NOMO-1 treated with dmso at 0.1 percent for 144 hours (cell line): ENCODE data around the gene CD40.
"Not testable (repeated sequence)": the region's sequence is repeated elsewhere in the genome, so short reads cannot be mapped to it uniquely, and the experiment has no call there.

Experiments
- DNase-seq: peaks from one replicate; lab custom pipeline; 2025; ENCODE audit not compliant: unreplicated experiment; lab: John Stamatoyannopoulos, UW

CD40 gene

GRCh38 chr20:46117704-46118467 lies at the start of gene CD40:
Gene CD40, plus strand, starts transcription at chr20:46118314. Its CDS starts 30 bp downstream, at chr20:46118344.
- no peak for DNase-seq

GRCh38 chr20:46070215-46070900 lies 47.8 kb upstream of the CD40 start:
- DNase-seq, result no peak

- DNase-seq, result no peak
Observed at GRCh38 chr20:46071573-46071972, 46.5 kb upstream of the CD40 start.

DNA sequence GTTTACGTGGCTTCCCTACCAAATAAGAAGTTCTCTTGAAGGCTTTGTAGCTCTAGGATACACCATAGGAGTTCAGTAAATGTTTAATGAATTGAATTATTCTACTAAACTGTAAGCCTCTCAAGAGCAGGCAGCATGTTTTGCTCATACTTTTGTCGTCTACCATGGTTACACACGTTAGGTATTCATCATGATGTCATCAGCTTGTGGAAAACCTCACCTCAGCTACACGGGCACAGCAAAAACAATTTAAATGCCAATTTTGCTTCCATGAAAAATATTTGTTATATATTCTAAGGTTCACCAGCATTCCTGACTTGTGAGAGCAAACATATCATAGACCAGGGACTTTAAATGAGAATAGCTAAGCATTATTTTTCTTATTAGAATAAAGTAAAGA lies 45.1 kb upstream of the CD40 start:
- DNase-seq, result no peak

DNA sequence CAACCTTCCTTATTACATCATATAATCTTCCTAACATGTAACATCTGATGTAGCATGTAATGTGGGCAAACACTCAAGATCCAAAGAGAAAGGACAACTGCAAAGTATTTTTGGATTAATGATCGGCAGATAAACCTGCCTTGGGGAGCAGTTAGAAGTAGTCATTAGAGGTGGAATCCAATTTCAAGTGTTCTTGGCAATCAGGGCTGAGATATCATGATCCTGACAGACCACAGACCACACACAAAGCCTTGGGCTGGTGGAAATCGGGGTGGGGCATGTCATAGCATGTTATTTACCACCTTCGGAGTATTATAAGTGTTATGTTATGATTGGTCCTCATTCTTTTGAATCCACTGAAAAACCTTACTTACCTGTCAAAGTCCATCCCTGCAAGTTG lies 44.7 kb upstream of the CD40 start:
- no peak for DNase-seq

- DNase-seq, result no peak
Observed at GRCh38 chr20:46074006-46074405, 44.1 kb upstream of the CD40 start.

DNA sequence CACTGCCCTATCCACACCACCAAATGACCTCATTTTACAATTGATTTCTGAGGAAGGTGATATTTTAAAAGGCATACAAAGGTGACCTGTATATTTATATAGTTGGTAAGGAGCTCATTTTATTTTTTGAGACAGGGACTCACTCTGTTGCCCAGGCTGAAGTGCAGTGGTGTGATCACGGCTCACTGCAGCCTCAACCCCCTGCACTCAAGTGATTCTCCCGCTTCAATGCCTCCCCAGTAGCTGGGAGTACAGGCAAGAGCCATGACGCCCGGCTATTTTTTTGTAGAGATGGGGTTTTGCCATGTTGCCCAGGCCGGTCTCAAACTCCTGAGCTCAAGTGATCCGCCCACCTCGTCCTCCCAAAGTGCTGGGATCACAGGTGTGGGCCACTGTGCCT lies 41.3 kb upstream of the CD40 start:
- no peak for DNase-seq

DNA sequence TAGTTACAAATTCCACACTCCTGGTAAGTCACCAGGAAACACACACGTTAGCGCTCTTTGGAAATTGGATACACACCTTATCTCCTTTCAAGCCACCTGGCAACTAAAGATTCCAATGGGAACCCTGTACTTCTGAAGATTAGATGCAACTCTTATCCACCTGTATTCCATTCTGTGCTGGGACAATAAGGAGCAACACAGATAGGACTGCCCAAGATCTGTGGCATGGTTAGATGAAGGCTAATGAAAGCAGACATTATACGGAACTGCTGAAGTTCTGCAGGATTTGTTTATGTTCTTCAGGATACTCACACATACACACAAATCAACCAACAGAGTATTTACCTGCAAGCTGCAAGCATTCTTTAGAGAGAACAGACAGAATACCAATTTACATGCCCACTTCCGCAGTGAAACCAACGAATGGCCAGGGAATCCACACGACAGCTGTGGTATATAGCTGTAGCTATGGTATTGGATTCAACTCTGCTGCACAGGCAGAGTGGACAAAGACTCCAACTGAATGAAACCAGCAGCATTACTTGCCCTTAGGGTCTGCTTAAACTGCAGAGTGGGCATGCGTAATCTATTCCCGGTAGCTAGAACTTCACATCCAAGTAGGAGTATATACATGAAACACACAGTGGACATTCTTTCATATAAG lies 40.3 kb upstream of the CD40 start:
- no peak for DNase-seq

DNA sequence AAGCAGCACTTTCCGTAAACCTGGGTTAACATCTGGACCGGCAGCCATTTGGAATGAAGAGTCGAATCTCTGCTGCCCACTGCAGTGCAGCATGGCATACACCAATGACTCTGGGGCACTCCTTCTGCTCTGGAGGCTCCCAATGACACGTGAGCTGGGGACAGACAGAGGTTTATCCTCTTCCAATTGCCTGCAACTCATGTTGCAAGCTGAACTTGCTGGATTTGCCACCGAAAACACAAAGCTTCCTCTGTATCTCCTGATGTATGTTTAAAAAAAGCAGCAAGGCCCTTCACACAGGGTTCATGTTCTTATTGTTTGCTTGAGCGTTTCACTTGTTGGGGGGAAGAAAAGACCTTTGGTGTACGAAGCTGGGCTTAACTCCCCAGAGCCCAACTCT lies 39.2 kb upstream of the CD40 start:
- DNase-seq, result no peak

DNA sequence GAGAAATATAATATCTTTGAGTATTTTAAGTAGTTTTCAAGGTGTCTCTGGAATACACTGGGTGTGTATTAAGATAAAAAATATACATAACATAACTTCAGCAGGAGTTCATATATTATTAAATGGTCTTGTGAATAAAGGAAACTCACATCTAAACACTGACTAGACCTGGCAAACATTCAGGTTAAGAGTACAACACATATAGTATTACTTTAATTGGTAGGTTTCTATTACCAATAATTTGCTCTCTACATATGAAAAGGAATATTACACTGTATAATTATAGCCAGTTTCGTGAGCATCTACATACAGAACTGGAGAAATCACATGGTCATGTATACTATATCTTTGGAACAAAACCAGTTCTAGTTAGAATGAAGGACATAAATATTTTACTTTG lies 37.0 kb upstream of the CD40 start:
- DNase-seq, result no peak

GRCh38 chr20:46083101-46083500 lies 35.0 kb upstream of the CD40 start:
- no peak for DNase-seq

GRCh38 chr20:46083531-46084061 lies 34.5 kb upstream of the CD40 start:
- no peak for DNase-seq

GRCh38 chr20:46084805-46085178 lies 33.3 kb upstream of the CD40 start:
- no peak for DNase-seq

DNA sequence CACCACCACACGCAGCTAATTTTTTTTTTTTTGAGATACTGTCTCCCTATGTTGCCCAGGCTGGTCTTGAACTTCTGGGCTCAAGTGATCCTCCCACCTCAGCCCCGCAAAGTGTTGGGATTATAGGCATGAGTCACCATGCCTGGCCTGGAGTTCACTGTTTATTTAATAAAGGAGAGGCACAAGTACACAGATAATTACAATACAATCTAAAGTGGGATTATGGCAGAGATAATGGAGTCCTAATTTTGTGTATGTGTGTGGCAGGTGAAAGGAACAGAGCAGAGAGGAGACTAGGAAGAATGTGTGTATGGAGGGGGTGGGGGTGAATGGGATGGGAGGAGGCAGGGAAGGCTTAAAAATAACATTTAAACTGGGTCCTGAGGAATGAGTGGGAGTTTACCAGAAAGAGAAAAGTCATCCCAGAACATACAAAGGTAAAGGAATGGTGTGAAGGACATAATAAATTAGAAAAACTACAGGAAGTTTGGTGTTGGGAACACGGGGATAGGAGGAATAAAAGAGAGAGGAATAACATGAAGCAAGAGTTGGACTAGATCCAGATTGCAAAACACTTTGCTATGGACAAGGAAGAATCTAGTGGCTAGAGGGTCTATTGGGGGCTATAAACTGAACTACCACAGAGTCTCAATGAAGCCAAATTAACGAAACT lies 32.8 kb upstream of the CD40 start:
- DNase-seq, result no peak

DNA sequence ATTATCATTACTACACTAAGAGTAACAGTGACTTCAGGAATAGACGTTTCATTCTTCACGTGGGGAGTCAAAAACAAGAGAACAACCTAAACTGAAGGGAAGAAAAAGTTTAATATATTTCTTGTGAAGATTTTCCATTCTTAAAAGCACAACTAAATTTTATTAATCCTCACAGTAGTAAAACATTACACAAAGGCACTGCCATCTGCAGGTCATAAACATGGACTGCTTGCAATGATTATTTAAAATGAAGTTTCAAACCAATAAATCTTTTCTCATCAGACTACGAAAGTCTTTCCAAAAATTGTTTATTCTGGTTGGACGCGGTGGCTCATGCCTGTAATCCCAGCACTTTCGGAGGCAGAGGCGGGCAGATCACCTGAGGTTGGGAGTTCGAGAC lies 31.0 kb upstream of the CD40 start:
- DNase-seq, result no peak

GRCh38 chr20:46088409-46089166 lies 29.5 kb upstream of the CD40 start:
- DNase-seq, result no peak

DNA sequence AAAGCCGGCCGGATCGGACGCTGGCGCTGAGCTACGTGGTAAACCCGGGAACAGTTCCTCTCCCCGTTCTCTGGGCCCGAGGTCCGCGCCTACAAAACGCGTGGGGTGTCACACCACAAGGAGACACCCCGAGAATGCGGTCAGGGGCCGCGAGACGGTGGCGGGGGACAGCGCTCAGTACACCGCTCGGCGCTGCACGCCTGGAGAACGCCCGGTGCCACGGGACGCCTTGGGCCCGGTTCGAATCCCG lies 29.0 kb upstream of the CD40 start:
- DNase-seq, result no peak

DNA sequence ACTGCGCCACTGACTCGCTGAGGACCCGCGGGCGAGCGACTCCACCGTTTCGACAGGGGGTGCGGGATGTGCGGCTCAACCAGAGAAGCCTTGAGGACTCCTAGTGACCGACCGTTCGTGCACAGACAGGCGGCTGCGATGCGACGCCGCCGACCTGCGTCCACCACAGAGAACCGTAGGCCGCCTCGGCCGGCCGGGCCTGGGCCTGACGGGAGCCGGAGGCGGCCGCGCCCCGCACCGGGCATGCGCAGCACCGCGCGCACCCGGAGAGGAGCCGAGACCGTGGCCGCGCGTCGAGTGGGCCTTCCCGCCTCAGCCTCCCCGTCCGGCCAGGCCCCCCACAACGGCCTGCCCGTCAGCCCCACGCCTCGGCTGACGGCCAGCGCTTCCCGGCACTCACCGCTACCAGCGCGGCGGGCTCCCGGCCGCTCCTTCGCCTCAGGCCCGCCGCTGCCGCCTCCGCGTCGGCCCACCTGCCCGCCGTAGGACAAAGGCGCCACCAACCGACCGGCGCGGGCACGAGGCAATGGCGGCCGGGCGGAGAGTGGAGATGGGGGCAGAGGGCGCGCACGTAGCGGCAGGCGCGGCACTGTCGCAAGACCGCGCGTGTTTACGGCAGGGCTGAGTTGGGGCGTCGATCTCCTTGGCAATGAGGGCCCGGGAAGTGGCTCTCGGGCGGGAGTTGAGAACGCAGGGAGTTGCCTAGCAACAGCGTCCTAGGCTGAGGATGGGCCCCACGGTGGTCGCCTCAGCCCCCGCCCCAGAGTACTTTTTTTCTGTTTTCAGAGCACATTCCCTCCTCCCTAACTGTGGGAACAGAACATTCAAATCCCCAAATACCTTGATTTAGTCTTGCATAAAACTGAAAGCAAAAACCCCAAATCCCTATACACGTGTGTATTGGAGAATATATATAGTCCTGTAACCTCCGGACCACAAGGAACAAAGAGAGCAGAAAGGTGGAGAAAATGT lies 28.4 kb upstream of the CD40 start, which contains the start of gene NCOA5:
TSS of gene NCOA5 (minus strand) at position 546 of the 972 bp plus-strand sequence. CDS start 10,538 bp downstream, outside the sequence.
- DNase-seq, result peak; percentile 93

DNA sequence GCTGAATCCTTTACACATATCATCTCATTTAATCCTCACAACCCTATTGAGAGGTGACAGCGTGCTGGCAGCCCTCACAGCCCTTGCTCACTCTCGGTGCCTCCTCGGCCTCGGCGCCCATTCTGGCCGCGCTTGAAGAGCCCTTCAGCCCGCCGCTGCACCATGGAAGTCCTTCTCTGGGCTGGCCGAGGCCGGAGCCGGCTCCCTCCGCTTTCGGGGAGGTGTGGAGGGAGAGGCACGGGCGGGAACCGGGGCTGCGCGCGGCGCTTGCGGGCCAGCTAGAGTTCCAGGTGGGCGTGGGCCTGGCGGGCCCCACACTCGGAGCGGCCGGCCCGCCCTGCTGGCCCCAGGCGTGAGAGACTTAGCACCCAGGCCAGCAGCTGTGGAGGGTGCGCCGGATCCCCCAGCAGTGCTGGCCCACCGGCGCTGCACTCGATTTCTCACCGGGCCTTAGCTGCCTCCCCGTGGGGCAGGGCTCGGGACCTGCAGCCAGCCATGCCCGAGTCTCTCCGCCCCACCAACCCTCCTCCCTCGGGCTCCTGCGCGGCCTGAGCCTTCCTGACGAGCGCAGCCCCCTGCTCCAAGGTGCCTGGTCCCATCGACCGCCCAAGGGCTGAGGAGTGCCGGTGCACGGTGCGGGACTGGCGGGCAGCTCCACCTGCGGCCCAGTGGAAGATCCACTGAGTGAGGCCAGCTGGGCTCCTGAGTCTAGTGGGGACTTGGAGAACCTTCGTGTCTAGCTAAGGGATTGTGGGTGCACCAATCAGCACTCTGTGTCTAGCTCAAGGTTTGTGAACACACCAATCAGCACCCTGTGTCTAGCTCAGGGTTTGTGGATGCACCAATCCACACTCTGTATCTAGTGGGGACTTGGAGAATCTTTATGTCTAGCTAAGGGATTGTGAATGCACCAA lies 26.2 kb upstream of the CD40 start:
- DNase-seq, result not testable (repeated sequence)
